OCI-LY7 (cell line): Measurements from ENCODE around the gene SLC4A1AP. TPM values are rescaled to one million over a fixed set of nuclear protein-coding genes. Genes with fewer than 3 reads are reported as not detected.
"Not testable (repeated sequence)": the region's sequence is repeated elsewhere in the genome, so short reads cannot be mapped to it uniquely, and the experiment has no call there.

Source experiments
- BruUV-seq: library from RNA; stranded (reverse); fragments of 400-500 nt; replicated peaks from 2 replicates; lab custom pipeline; 2021; lab: Mats Ljungman, UMichigan
- CTCF ChIA-PET: fragments of 300-600 bp; sonication (Branson Sonifier 250); formaldehyde crosslinking; loops from one replicate; lab custom pipeline; 2022; ENCODE audit warnings: antibody characterized with exemption; ENCODE audit not compliant: unreplicated experiment; lab: Charles Lee
- POLR2A ChIA-PET: fragments of 300-600 bp; sonication (Branson Sonifier 250); formaldehyde crosslinking; loops from one replicate; lab custom pipeline; 2022; ENCODE audit warnings: antibody characterized with exemption; lab: Charles Lee
- DNase-seq: peaks from one replicate; pipeline ENCODE4 v3.0.0-alpha.2; 2015; ENCODE audit warnings: low spot score
- H2AFZ ChIP-seq: fragments of 200-600 bp; sonication (generic), shearing (Covaris generic); 2 replicates; pipeline ENCODE4 v1.6.1; 2014; ENCODE audit warnings: mild to moderate bottlenecking, antibody characterized with exemption, low read length, moderate library complexity
- H3K27ac ChIP-seq: fragments of 200-600 bp; sonication (generic); 2 replicates; pipeline ENCODE4 v1.5.1; 2014; ENCODE audit warnings: mixed run types, low read depth, mild to moderate bottlenecking, moderate library complexity, low read length, inconsistent platforms; ENCODE audit not compliant: poor library complexity, severe bottlenecking
- H3K36me3 ChIP-seq: fragments of 200-600 bp; sonication (generic); 2 replicates; pipeline ENCODE4 v1.6.1; 2014; ENCODE audit warnings: mild to moderate bottlenecking, antibody characterized with exemption, low read length, moderate library complexity, mixed read lengths; ENCODE audit not compliant: insufficient read depth
- H3K4me1 ChIP-seq: fragments of 200-600 bp; sonication (generic); 2 replicates; pipeline ENCODE4 v1.5.1; 2014; ENCODE audit warnings: mild to moderate bottlenecking, low read length; ENCODE audit not compliant: insufficient read depth, poor library complexity, severe bottlenecking
- H3K4me2 ChIP-seq: fragments of 200-600 bp; sonication (generic); 2 replicates; pipeline ENCODE4 v1.6.1; 2014; ENCODE audit warnings: mild to moderate bottlenecking, low read length
- H3K4me3 ChIP-seq: fragments of 200-600 bp; sonication (generic); 2 replicates; pipeline ENCODE4 v1.5.1; 2014; ENCODE audit warnings: mild to moderate bottlenecking, low read depth, low read length; ENCODE audit not compliant: poor library complexity, severe bottlenecking
- H3K79me2 ChIP-seq: fragments of 200-600 bp; sonication (generic); 2 replicates; pipeline ENCODE4 v1.6.1; 2016; ENCODE audit warnings: low read depth, mild to moderate bottlenecking, low read length, moderate library complexity, mixed read lengths; ENCODE audit not compliant: insufficient read depth
- H3K9me2 ChIP-seq: fragments of 200-600 bp; sonication (generic); 2 replicates; pipeline ENCODE4 v1.6.1; 2016; ENCODE audit warnings: mild to moderate bottlenecking, low read length, mixed read lengths; ENCODE audit not compliant: insufficient read depth
- H3K9me3 ChIP-seq: fragments of 200-600 bp; sonication (generic); 2 replicates; pipeline ENCODE4 v1.6.1; 2014; ENCODE audit warnings: mild to moderate bottlenecking, mixed run types, low read length, mixed read lengths
- H4K20me1 ChIP-seq: fragments of 200-600 bp; sonication (generic); 2 replicates; pipeline ENCODE4 v1.6.1; 2014; ENCODE audit warnings: mild to moderate bottlenecking, antibody characterized with exemption, low read length, moderate library complexity, mixed read lengths; ENCODE audit not compliant: insufficient read depth
- CTCF ChIP-seq: fragments of 200-600 bp; sonication (generic); conservative IDR thresholded peaks from 2 replicates; pipeline ENCODE4 v1.5.1; 2014; ENCODE audit warnings: mild to moderate bottlenecking, antibody characterized with exemption, low read length, moderate library complexity, mixed read lengths
- EZH2phosphoT487 ChIP-seq: fragments of 200-600 bp; sonication (generic); IDR thresholded peaks from 2 replicates; pipeline ENCODE4 v1.6.1; 2018; ENCODE audit warnings: low read depth, borderline replicate concordance, mild to moderate bottlenecking, mixed run types, antibody characterized with exemption, low read length, moderate library complexity, mixed read lengths
- intact Hi-C: fragments of 100-400 bp; cut with micrococcal nuclease; formaldehyde crosslinking; loops from one replicate; pipeline ENCODE4 v1.10.0; 2022; ENCODE audit not compliant: unreplicated experiment
- total RNA-seq, 2 experiments: library from RNA; depleted of rRNA in 1 of 2; stranded (reverse); fragments of >200 nt in 1 of 2; shearing (Covaris generic) in 1 of 2; gene quantifications; 2 replicates each; pipeline ENCODE4 v1.2.3, GENCODE V29; 2014 to 2022

The SLC4A1AP gene
- total RNA-seq, 2 experiments from 2014 or later, result 26.2 to 27.9 TPM

GRCh38 chr2:27683390-27684071, 19.8 kb downstream of the SLC4A1AP start:
- Histone ChIP-seq H3K36me3 (peaks cover 72% of the 10 kb centered on the region), H3K79me2 (no peaks in the 10 kb centered on the region), H3K9me3 (no peaks in the 10 kb centered on the region), H3K4me1 (no peaks in the 10 kb centered on the region), H3K27ac (no peak overlapping the region), H2AFZ (no peak overlapping the region), H4K20me1 (no peaks in the 10 kb centered on the region), H3K4me3 (no peak overlapping the region), H3K9me2 (no peaks in the 10 kb centered on the region), H3K4me2 (no peak overlapping the region)
- ChIA-PET CTCF (interaction anchor here (1.0 to 1.1 kb wide), 2 partner anchors 22 to 719 kb away, joined by 3 read pairs; no protein-coding TSS in a partner anchor), POLR2A (interaction anchor here (1.0 to 1.5 kb wide), 2 partner anchors 18 to 35 kb away, joined by 3 to 6 read pairs; no protein-coding TSS in a partner anchor)
- peak; percentile 100 for TF ChIP-seq CTCF
- no peak for TF ChIP-seq EZH2phosphoT487
- intact Hi-C loops, result no loop called here
- peak; percentile 94 for DNase-seq
- BruUV-seq, result no TSS peak

GRCh38 chr2:27685006-27685405, 21.3 kb downstream of the SLC4A1AP start:
- H4K20me1 ChIP-seq, H3K9me3 ChIP-seq, H3K4me1 ChIP-seq, DNase-seq, H3K9me2 ChIP-seq, H2AFZ ChIP-seq, H3K27ac ChIP-seq, intact Hi-C loops, BruUV-seq, CTCF ChIA-PET, H3K79me2 ChIP-seq, H3K4me3 ChIP-seq, H3K4me2 ChIP-seq: not testable (repeated sequence)
- H3K36me3 ChIP-seq, result peaks cover 70% of the 10 kb centered on the region
- POLR2A ChIA-PET, result interaction anchor here (0.6 kb wide), 1 partner anchor 213 kb away, joined by 3 read pairs; no protein-coding TSS in a partner anchor

GRCh38 chr2:27685577-27685976, 21.9 kb downstream of the SLC4A1AP start:
- H3K9me3 ChIP-seq, result no peaks in the 10 kb centered on the region
- no peak for DNase-seq
- TF ChIP-seq EZH2phosphoT487 (no peak), CTCF (no peak)
- H3K4me3 ChIP-seq, result no peak overlapping the region
- H2AFZ ChIP-seq, result no peak overlapping the region
- intact Hi-C loops, result no loop called here
- H3K4me1 ChIP-seq, result no peaks in the 10 kb centered on the region
- no peaks in the 10 kb centered on the region for H3K9me2 ChIP-seq
- H3K27ac ChIP-seq, result no peak overlapping the region
- H3K4me2 ChIP-seq, result no peak overlapping the region
- no peaks in the 10 kb centered on the region for H4K20me1 ChIP-seq
- H3K79me2 ChIP-seq, result no peaks in the 10 kb centered on the region
- ChIA-PET POLR2A (no interaction called here), CTCF (no interaction called here)
- no TSS peak for BruUV-seq
- peaks cover 66% of the 10 kb centered on the region for H3K36me3 ChIP-seq
